Heart right ventricle (tissue), 16 donors: Measurements from ENCODE around the gene MX1. TPM values are rescaled to one million over a fixed set of nuclear protein-coding genes. Genes with fewer than 3 reads are reported as not detected.

Experiments
- ATAC-seq, 8 donors: fragments of 200-7000 bp; cut with Tn5 transposase; one replicate each; pipeline ENCODE4 v1.9.1; 2020; ENCODE audit warnings: mild to moderate bottlenecking in 8 of 8, moderate library complexity in 8 of 8, moderate number of reproducible peaks in 1 of 8
- DNase-seq, 2 donors: peaks; one replicate each; pipeline ENCODE4 v3.0.0-alpha.2; 2020
- H3K27ac ChIP-seq, 10 donors: fragments of 200-600 bp; sonication (generic) in 2 of 10; one replicate each; pipeline versions ENCODE4 v1.5.0 to v1.8.0; 2020 to 2022; ENCODE audit warnings: mild to moderate bottlenecking in 3 of 10
- H3K27me3 ChIP-seq, 7 donors: fragments of 200-600 bp; one replicate each; pipeline ENCODE4 v1.8.0; 2021 to 2022; ENCODE audit warnings: mild to moderate bottlenecking in 2 of 7
- H3K36me3 ChIP-seq, 9 donors: fragments of 200-600 bp; sonication (generic) in 1 of 9; one replicate each; pipeline versions ENCODE4 v1.5.0 to v1.8.0; 2020 to 2022; ENCODE audit warnings: mild to moderate bottlenecking in 2 of 9
- H3K4me1 ChIP-seq, 9 donors: fragments of 200-600 bp; sonication (generic) in 1 of 9; one replicate each; pipeline versions ENCODE4 v1.5.0 to v1.8.0; 2020 to 2022; ENCODE audit warnings: mild to moderate bottlenecking in 4 of 9
- H3K4me3 ChIP-seq, 10 donors: fragments of 200-600 bp; sonication (generic) in 2 of 10; one replicate each; pipeline versions ENCODE4 v1.5.0 to v1.8.0; 2020 to 2022; ENCODE audit warnings: mild to moderate bottlenecking in 7 of 10, moderate library complexity in 2 of 10
- H3K9me3 ChIP-seq, 11 donors: fragments of 200-600 bp in 10 of 11; sonication (generic) in 2 of 11; one replicate each; pipeline versions ENCODE4 v1.5.0 to v1.8.0; 2013 to 2022; ENCODE audit warnings: mild to moderate bottlenecking in 2 of 11, control low read depth in 1 of 11, moderate library complexity in 1 of 11
- WGBS, 2 donors: extraction: QIAGEN DNeasy Blood & Tissue Kit; methylation state at CpG; one replicate each; pipeline ENCODE4 v1.1.7; 2013; ENCODE audit warnings: inconsistent platforms in 1 of 2; 5-methylcytosine and 5-hydroxymethylcytosine counted together
- intact Hi-C, 10 donors: fragments of 100-400 bp; cut with DNase I; formaldehyde crosslinking; loops; one replicate each; pipeline versions ENCODE4 v1.11.1 to v1.14.2; 2022
- polyA plus RNA-seq, 2 donors: library from polyadenylated mRNA; stranded (reverse); fragments of 200-250 nt; gene quantifications; one replicate each; pipeline ENCODE4 v1.2.3, GENCODE V29; 2013
- total RNA-seq, 10 donors: library from RNA; stranded (reverse); fragmentation: NEBNext Ultra II Directional in 3 of 10; extraction: Animal tissue kit (Norgen Biotek cat#: 25700) in 3 of 10; gene quantifications; one replicate each; pipeline versions ENCODE4 v1.2.1 to v1.2.4, GENCODE V29; 2021 to 2023
- TF ChIP-seq, protein P1 (sequence below), 9 donors: fragments of 200-600 bp; sonication (generic) in 2 of 9; IDR thresholded peaks; one replicate each; pipeline versions ENCODE4 v1.5.0 to v1.8.0; 2021 to 2022; ENCODE audit warnings: antibody characterized with exemption in 9 of 9, mild to moderate bottlenecking in 5 of 9, moderate library complexity in 1 of 9
- donor health status: Arrhythmogenic right ventricular cardiomyopathy.
- donor health status: ischemic (EF 13 %, LVEDD 7.1; RV severe dilation, severe dysfunction).
- donor health status: healthy with polysubstance abuse.
- donor health status: DM: no; HTN: yes; CAD: no.
- donor health status: DM: no; HTN: no; CAD: no.
- donor health status: ischemic (EF 25% LVEDD 6.9; RV normal size, moderate dysfunction).
- donor health status: ischemic (EF 25% LVEDD 5.7; RV mildly dilated, moderate dysfunction).
- donor health status: healthy.
- donor health status: DM: yes; HTN: yes; CAD: no.
- donor health status: Ischemic cardiomyopathy.
- donor health status: ischemic (EF 35%, LVEDD 5.7; RV mildly dilated, moderate dysfunction).
- donor health status: nonischemic (EF 11% LVEDD 7.7; RV severe dilation, severe dysfunction).
- donor health status: DM: yes; HTN: yes; CAD: no.
- donor health status: PGD.
- donor health status: ischemic (EF 29% LVEDD 5.4; RV normal size, mild dysfunction).
- donor health status: nonischemic (EF 23%, LVEDD 6.1; RV moderate dilation, normal function).

MX1 gene
- total and polyA plus RNA-seq, 12 donors, result 5.4 to 50.0 (median 18.1) TPM

DNA sequence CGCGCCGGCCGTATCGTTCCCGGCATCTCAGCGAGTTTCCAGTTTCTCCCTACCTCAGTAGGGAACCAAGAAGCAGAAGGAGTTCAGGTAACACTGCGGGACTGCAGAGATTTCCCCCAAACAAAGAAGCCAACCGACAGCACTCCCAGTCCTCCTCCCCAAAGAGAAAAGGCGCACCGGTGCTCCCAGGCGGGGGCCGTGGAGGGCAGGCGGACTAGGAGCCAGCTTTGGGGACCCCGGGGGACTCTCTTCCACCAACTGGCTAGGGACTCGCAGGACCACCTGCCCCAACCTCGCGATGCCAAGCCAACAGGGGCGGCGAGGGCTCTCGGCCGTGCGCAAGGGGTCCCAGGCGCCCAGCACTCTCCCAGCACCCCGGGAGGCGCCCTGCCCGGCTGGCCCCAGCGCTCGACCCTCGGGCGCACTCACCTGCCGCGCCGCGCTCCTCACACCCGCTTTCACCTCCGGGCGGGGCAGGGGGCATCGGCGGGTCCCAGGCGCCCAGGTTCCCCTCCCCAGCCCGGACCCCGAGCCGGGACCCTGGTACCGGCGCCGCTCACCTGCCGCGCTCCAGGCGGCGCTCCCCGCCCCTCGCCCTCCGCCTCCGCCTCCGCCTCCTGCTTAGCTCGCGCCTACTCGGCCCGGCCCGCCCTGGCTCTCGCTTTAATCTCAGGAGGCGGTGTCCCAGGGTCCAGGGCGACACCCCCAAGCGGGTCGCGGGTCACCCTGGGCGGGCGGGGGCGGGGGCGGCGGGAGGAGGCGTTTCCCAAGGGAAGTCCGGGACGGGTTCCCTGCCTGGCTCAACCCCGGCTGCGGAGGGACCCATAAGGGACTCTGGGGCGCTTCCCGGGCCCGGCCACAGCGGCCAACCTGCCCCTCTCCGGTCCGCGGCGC lies 81.7 kb downstream of the MX1 start, which contains the start of gene TMPRSS2:
TMPRSS2 (minus strand) TSS at position 638 of the 894 bp plus-strand sequence. CDS start 10,025 bp downstream, outside the sequence.
- no peaks in the 10 kb centered on the region for H3K9me3 ChIP-seq
- H3K4me3 ChIP-seq, result peak within 1 kb of the TSS in 8 of 10 donors; percentile 9 to 38 (median 30)
- TF ChIP-seq, protein P1, sequence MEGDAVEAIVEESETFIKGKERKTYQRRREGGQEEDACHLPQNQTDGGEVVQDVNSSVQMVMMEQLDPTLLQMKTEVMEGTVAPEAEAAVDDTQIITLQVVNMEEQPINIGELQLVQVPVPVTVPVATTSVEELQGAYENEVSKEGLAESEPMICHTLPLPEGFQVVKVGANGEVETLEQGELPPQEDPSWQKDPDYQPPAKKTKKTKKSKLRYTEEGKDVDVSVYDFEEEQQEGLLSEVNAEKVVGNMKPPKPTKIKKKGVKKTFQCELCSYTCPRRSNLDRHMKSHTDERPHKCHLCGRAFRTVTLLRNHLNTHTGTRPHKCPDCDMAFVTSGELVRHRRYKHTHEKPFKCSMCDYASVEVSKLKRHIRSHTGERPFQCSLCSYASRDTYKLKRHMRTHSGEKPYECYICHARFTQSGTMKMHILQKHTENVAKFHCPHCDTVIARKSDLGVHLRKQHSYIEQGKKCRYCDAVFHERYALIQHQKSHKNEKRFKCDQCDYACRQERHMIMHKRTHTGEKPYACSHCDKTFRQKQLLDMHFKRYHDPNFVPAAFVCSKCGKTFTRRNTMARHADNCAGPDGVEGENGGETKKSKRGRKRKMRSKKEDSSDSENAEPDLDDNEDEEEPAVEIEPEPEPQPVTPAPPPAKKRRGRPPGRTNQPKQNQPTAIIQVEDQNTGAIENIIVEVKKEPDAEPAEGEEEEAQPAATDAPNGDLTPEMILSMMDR (IDR thresholded peaks at IDR 0.05), result no peak
- DNase-seq (no peak), ATAC-seq (peak in 4 of 8 donors; percentile 12 to 39 (median 22))
- no peak within 1 kb of the TSS for H3K27ac ChIP-seq
- 0 to 1% methylated on average over 69 to 85 of the region's 85 CpGs for WGBS, 2 donors
- H3K4me1 ChIP-seq, result peaks cover 0 to 20% (median 15%) of the 10 kb centered on the region in 9 donors
- intact Hi-C loops, result no loop called here
- H3K27me3 ChIP-seq, result peaks cover 12 to 89% (median 69%) of the 10 kb centered on the region in 7 donors
- H3K36me3 ChIP-seq, result no peaks in the 10 kb centered on the region

DNA sequence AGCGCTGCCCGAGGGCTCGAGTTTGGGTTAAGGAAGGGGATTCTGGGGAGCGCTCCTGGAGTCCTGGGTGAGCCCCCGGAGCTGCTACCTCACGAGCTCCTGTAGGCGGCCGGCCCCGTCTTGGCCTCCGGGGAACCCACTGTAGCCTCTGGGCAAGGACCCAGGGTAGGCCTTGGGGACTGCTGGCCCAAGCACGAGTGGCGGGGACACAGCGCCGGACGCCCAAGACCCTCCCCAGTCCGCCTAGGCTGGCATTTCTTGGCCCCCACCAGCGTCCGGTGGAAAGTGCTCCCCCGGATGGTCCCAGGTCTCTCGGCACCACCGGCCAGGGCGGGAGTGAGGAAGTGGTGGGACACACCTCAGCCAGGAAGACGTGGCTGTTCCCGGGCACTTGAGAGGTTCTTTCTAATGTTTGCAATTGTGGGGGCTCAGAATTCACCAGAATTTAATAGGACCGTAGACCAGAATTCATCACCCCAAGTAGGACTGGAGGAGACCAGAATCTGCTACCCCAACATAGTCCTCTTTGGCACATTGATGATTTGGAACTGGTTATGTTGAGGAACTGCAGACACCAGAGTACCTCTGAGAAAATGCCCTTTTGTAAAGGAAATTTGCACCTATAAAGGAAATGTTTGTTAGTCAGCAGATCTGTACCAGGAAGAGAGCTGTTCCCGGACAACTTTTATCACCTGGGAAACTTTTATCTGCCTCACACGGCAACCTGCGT lies 82.5 kb downstream of the MX1 start:
- peaks cover 0 to 20% (median 15%) of the 10 kb centered on the region in 9 donors for H3K4me1 ChIP-seq
- intact Hi-C loops, result no loop called here
- 4 to 7% methylated on average over 27 to 28 of the region's 28 CpGs for WGBS, 2 donors
- TF ChIP-seq, protein P1 (IDR thresholded peaks at IDR 0.05), result no peak
- DNase-seq, result no peak
- no peaks in the 10 kb centered on the region for H3K36me3 ChIP-seq
- no peaks in the 10 kb centered on the region for H3K9me3 ChIP-seq
- H3K4me3 ChIP-seq, result peak overlapping the region in 8 of 10 donors; percentile 9 to 38 (median 30)
- peaks cover 12 to 85% (median 69%) of the 10 kb centered on the region in 7 donors for H3K27me3 ChIP-seq
- ATAC-seq, result peak in 2 of 8 donors; percentile 29 to 48
- H3K27ac ChIP-seq, result no peak overlapping the region

Other genes with a start within 250 kb of the MX1 start
- under 1 TPM in 4 of 10 donors, not detected in 6; 0.25 to 0.42 (median 0.35) TPM for gene FAM3B, start 109.4 kb upstream of the MX1 start, total RNA-seq
- under 1 TPM; 0.04 to 0.29 TPM for gene FAM3B, start 109.4 kb upstream of the MX1 start, polyA plus RNA-seq
- gene MX2, start 64.2 kb upstream of the MX1 start, total RNA-seq, result 10 to 100 TPM in 3 of 10 donors, 1 to 10 TPM in 7; 3.9 to 22.9 (median 7.3) TPM
- gene MX2, start 64.2 kb upstream of the MX1 start, polyA plus RNA-seq, result 1 to 10 TPM; 3.0 to 7.2 TPM
- not detected for gene TMPRSS2, start 81.9 kb downstream of the MX1 start, total RNA-seq
- gene TMPRSS2, start 81.9 kb downstream of the MX1 start, polyA plus RNA-seq, result under 1 TPM in 1 of 2 donors, not detected in 1; 0.03 TPM